Measurements from ENCODE around the gene UGT1A8.

The UGT1A8 gene

GRCh38 chr2:233756429-233757081 is 139.1 kb downstream of the UGT1A8 start:
- peaks cover 14 to 57% of the 10 kb centered on the region in 2 donors for H3K27me3 Mint-ChIP-seq
- no peaks in the 10 kb centered on the region for H3K36me3 Mint-ChIP-seq (ENCODE audit: insufficient read depth)
- no peaks in the 10 kb centered on the region for H3K9me3 Mint-ChIP-seq
- no peaks in the 10 kb centered on the region for H3K4me1 Mint-ChIP-seq (ENCODE audit: low read depth in 2 of 2)
- H3K27ac Mint-ChIP-seq = no peak overlapping the region
- ATAC-seq (replicated peaks) (no peak), DNase-seq (no peak)
- H3K4me3 Mint-ChIP-seq = no peak overlapping the region

- no peaks in the 10 kb centered on the region for H3K36me3 Mint-ChIP-seq (ENCODE audit: insufficient read depth)
- no peak for ATAC-seq (replicated peaks)
- no peaks in the 10 kb centered on the region for H3K4me1 Mint-ChIP-seq (ENCODE audit: low read depth in 2 of 2)
- H3K4me3 Mint-ChIP-seq = no peak overlapping the region
- no peak for DNase-seq
- H3K9me3 Mint-ChIP-seq = no peaks in the 10 kb centered on the region
- no peak overlapping the region for H3K27ac Mint-ChIP-seq
- H3K27me3 Mint-ChIP-seq = peaks cover 13 to 46% of the 10 kb centered on the region in 2 donors
These were observed 140.7 kb downstream of the UGT1A8 start for GRCh38 chr2:233758141-233758540.

DNA sequence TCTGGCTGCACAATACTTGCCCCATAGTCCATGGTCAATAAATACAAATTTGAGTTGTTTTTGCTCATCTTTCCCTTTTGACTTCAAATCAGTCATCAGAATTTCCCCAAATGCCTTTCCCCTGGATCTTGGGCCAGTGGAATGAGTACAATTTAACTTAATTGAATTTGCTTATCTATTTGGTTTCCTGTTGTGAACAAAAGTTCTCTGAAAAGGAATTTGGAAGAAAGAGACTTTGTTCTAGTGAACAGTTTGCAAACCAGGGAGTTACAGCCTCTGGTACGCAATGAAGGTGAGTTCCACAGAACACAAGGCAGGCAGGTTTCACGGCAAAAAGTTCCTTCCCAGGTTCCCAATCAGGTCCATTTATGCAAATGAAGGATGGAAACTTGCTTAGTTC is 141.4 kb downstream of the UGT1A8 start:
- Mint-ChIP-seq H3K4me1 (ENCODE audit: low read depth in 2 of 2) (no peaks in the 10 kb centered on the region), H3K9me3 (no peaks in the 10 kb centered on the region), H3K27me3 (peaks cover 20 to 46% of the 10 kb centered on the region in 2 donors), H3K36me3 (ENCODE audit: insufficient read depth) (no peaks in the 10 kb centered on the region), H3K27ac (no peak overlapping the region), H3K4me3 (no peak overlapping the region)
- no peak for DNase-seq
- no peak for ATAC-seq (replicated peaks)

DNA sequence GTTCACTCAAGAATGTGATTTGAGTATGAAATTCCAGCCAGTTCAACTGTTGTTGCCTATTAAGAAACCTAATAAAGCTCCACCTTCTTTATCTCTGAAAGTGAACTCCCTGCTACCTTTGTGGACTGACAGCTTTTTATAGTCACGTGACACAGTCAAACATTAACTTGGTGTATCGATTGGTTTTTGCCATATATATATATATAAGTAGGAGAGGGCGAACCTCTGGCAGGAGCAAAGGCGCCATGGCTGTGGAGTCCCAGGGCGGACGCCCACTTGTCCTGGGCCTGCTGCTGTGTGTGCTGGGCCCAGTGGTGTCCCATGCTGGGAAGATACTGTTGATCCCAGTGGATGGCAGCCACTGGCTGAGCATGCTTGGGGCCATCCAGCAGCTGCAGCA is 142.6 kb downstream of the UGT1A8 start, which contains the start of gene UGT1A1:
Gene UGT1A1, plus strand, starts transcription at position 228 of the 400 bp plus-strand sequence. Its CDS starts 18 bp downstream, at position 246.
- ATAC-seq (replicated peaks) (no peak), DNase-seq (no peak)
- H3K27me3 Mint-ChIP-seq = peaks cover 31 to 46% of the 10 kb centered on the region in 2 donors
- H3K27ac Mint-ChIP-seq = no peak within 1 kb of the TSS
- no peak within 1 kb of the TSS for H3K4me3 Mint-ChIP-seq
- H3K36me3 Mint-ChIP-seq (ENCODE audit: insufficient read depth) = no peaks in the 10 kb centered on the region
- H3K4me1 Mint-ChIP-seq (ENCODE audit: low read depth in 2 of 2) = no peaks in the 10 kb centered on the region
- H3K9me3 Mint-ChIP-seq = no peaks in the 10 kb centered on the region

- no peaks in the 10 kb centered on the region for H3K4me1 Mint-ChIP-seq (ENCODE audit: low read depth in 2 of 2)
- DNase-seq (no peak), ATAC-seq (replicated peaks) (no peak)
- no peak overlapping the region for H3K4me3 Mint-ChIP-seq
- no peaks in the 10 kb centered on the region for H3K36me3 Mint-ChIP-seq (ENCODE audit: insufficient read depth)
- H3K27ac Mint-ChIP-seq = no peak overlapping the region
- H3K27me3 Mint-ChIP-seq = peaks cover 37 to 55% of the 10 kb centered on the region in 2 donors
- peaks cover 0 to 2% of the 10 kb centered on the region in 2 donors for H3K9me3 Mint-ChIP-seq
These were observed 143.8 kb downstream of the UGT1A8 start for GRCh38 chr2:233761040-233761769.

DNA sequence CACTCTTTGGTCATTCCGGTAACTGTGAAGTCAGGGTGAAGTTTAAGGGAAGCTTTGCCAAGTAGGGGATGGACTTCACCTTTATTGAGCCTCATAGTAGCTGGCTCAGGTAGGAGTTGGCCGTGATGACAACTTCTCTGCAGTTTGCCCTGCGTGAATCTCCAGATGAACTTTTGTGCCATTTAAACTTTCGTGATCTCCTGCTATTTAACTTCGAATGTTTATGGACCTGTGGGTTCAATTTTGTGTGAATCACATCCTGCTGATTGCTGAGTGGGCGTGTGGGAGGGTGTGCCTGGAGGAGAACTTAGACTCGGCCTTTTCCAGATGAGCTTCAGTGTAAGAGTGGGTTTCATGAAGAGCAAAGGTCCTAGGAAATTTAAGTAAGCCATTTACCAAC is 146.8 kb downstream of the UGT1A8 start:
- Mint-ChIP-seq H3K9me3 (peaks cover 0 to 2% of the 10 kb centered on the region in 2 donors), H3K4me1 (ENCODE audit: low read depth in 2 of 2) (no peaks in the 10 kb centered on the region), H3K27me3 (peaks cover 50 to 61% of the 10 kb centered on the region in 2 donors), H3K27ac (no peak overlapping the region), H3K36me3 (ENCODE audit: insufficient read depth) (no peaks in the 10 kb centered on the region), H3K4me3 (no peak overlapping the region)
- ATAC-seq (replicated peaks) (no peak), DNase-seq (no peak)

GRCh38 chr2:233764761-233765160 is 147.3 kb downstream of the UGT1A8 start:
- H3K36me3 Mint-ChIP-seq (ENCODE audit: insufficient read depth) = no peaks in the 10 kb centered on the region
- DNase-seq (no peak), ATAC-seq (replicated peaks) (no peak)
- H3K27me3 Mint-ChIP-seq = peaks cover 54 to 66% of the 10 kb centered on the region in 2 donors
- H3K4me1 Mint-ChIP-seq (ENCODE audit: low read depth in 2 of 2) = no peaks in the 10 kb centered on the region
- H3K9me3 Mint-ChIP-seq = peaks cover 0 to 2% of the 10 kb centered on the region in 2 donors
- no peak overlapping the region for H3K4me3 Mint-ChIP-seq
- H3K27ac Mint-ChIP-seq = no peak overlapping the region

- DNase-seq (no peak), ATAC-seq (replicated peaks) (no peak)
- Mint-ChIP-seq H3K9me3 (peaks cover 0 to 2% of the 10 kb centered on the region in 2 donors), H3K27ac (no peak overlapping the region), H3K27me3 (peaks cover 54 to 61% of the 10 kb centered on the region in 2 donors), H3K36me3 (ENCODE audit: insufficient read depth) (no peaks in the 10 kb centered on the region), H3K4me1 (ENCODE audit: low read depth in 2 of 2) (no peaks in the 10 kb centered on the region), H3K4me3 (no peak overlapping the region)
These were observed 149.0 kb downstream of the UGT1A8 start for GRCh38 chr2:233766416-233766815.

- Mint-ChIP-seq H3K4me3 (no peak overlapping the region), H3K4me1 (ENCODE audit: low read depth in 2 of 2) (no peaks in the 10 kb centered on the region), H3K27ac (no peak overlapping the region)
These were observed 150.6 kb downstream of the UGT1A8 start for GRCh38 chr2:233768076-233768475.

GRCh38 chr2:233769260-233769659 is 151.8 kb downstream of the UGT1A8 start:
- no peak overlapping the region for H3K4me3 Mint-ChIP-seq
- H3K36me3 Mint-ChIP-seq (ENCODE audit: insufficient read depth) = no peaks in the 10 kb centered on the region
- DNase-seq (no peak), ATAC-seq (replicated peaks) (no peak)
- H3K27me3 Mint-ChIP-seq = peaks cover 44 to 46% of the 10 kb centered on the region in 2 donors
- H3K27ac Mint-ChIP-seq = no peak overlapping the region
- H3K9me3 Mint-ChIP-seq = peaks cover 0 to 2% of the 10 kb centered on the region in 2 donors
- no peaks in the 10 kb centered on the region for H3K4me1 Mint-ChIP-seq (ENCODE audit: low read depth in 2 of 2)

More at GRCh38 chr2:233768076-233768475, 150.6 kb downstream of the UGT1A8 start:
- ATAC-seq (replicated peaks) = no peak
- Mint-ChIP-seq H3K9me3 (peaks cover 0 to 2% of the 10 kb centered on the region in 2 donors), H3K36me3 (ENCODE audit: insufficient read depth) (no peaks in the 10 kb centered on the region), H3K27me3 (peaks cover 52 to 58% of the 10 kb centered on the region in 2 donors)
- DNase-seq = no peak

GRCh38 chr2:233772153-233772552 is 154.7 kb downstream of the UGT1A8 start:
- H3K9me3 Mint-ChIP-seq = peaks cover 0 to 12% of the 10 kb centered on the region in 2 donors
- H3K4me3 Mint-ChIP-seq = no peak overlapping the region
- H3K27ac Mint-ChIP-seq = no peak overlapping the region
- DNase-seq = no peak
- H3K36me3 Mint-ChIP-seq (ENCODE audit: insufficient read depth) = no peaks in the 10 kb centered on the region
- no peaks in the 10 kb centered on the region for H3K4me1 Mint-ChIP-seq (ENCODE audit: low read depth in 2 of 2)
- no peak for ATAC-seq (replicated peaks)
- H3K27me3 Mint-ChIP-seq = peaks cover 32 to 51% of the 10 kb centered on the region in 2 donors

GRCh38 chr2:233772583-233772982 is 155.2 kb downstream of the UGT1A8 start:
- Mint-ChIP-seq H3K27ac (no peak overlapping the region), H3K36me3 (ENCODE audit: insufficient read depth) (no peaks in the 10 kb centered on the region), H3K9me3 (peaks cover 0 to 12% of the 10 kb centered on the region in 2 donors), H3K4me3 (no peak overlapping the region), H3K27me3 (peaks cover 32 to 52% of the 10 kb centered on the region in 2 donors), H3K4me1 (ENCODE audit: low read depth in 2 of 2) (no peaks in the 10 kb centered on the region)
- ATAC-seq (replicated peaks) = no peak
- no peak for DNase-seq

GRCh38 chr2:233773854-233774253 is 156.4 kb downstream of the UGT1A8 start:
- Mint-ChIP-seq H3K36me3 (ENCODE audit: insufficient read depth) (no peaks in the 10 kb centered on the region), H3K4me3 (no peak overlapping the region), H3K27me3 (peaks cover 38 to 58% of the 10 kb centered on the region in 2 donors), H3K9me3 (peaks cover 0 to 12% of the 10 kb centered on the region in 2 donors), H3K27ac (no peak overlapping the region), H3K4me1 (ENCODE audit: low read depth in 2 of 2) (no peaks in the 10 kb centered on the region)
- no peak for ATAC-seq (replicated peaks)
- no peak for DNase-seq

- Mint-ChIP-seq H3K9me3 (peaks cover 0 to 12% of the 10 kb centered on the region in 2 donors), H3K4me1 (ENCODE audit: low read depth in 2 of 2) (no peaks in the 10 kb centered on the region), H3K36me3 (ENCODE audit: insufficient read depth) (no peaks in the 10 kb centered on the region), H3K27ac (no peak overlapping the region), H3K4me3 (no peak overlapping the region), H3K27me3 (peaks cover 46 to 65% of the 10 kb centered on the region in 2 donors)
- DNase-seq (no peak), ATAC-seq (replicated peaks) (no peak)
These were observed 158.0 kb downstream of the UGT1A8 start for GRCh38 chr2:233775414-233775813.
